Measurements from ENCODE around the gene PDCD7.

DNA sequence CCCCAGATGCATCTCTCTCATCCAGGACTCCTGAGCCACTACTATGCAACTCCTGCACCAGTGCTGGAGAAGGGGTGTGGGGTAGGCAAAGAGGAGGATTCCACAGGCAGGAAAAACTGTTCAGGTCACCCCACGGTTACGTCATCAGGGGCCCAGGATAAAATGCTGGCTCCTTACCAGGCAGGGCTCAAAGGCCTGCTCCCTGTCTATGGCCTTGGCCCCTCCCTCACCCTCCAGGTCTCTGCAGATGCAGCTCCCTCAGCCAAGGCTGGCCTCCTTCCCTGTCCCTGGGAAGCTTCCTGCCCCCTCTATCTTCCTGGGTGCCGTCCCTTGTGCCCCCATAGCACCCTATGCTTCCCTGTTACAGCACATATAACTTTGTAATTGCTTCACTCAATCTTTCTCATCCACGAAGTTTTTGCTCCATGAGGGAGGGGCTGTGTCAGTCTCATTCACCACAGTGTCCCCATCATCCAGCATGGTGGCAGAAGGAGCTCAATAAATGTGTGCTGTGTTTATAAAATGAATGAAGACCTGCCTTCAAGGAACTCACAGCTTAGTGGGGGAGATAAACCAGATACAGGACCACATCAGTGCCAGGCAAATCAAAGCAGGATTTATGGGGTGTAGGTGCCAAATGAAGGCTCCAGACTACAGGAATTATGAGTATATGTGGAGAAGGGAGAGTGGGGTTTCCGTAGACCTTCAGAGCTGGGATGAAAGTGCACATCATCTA lies 38.4 kb downstream of the PDCD7 start:
- TF ChIP-seq, protein P1, sequence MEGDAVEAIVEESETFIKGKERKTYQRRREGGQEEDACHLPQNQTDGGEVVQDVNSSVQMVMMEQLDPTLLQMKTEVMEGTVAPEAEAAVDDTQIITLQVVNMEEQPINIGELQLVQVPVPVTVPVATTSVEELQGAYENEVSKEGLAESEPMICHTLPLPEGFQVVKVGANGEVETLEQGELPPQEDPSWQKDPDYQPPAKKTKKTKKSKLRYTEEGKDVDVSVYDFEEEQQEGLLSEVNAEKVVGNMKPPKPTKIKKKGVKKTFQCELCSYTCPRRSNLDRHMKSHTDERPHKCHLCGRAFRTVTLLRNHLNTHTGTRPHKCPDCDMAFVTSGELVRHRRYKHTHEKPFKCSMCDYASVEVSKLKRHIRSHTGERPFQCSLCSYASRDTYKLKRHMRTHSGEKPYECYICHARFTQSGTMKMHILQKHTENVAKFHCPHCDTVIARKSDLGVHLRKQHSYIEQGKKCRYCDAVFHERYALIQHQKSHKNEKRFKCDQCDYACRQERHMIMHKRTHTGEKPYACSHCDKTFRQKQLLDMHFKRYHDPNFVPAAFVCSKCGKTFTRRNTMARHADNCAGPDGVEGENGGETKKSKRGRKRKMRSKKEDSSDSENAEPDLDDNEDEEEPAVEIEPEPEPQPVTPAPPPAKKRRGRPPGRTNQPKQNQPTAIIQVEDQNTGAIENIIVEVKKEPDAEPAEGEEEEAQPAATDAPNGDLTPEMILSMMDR (IDR thresholded peaks at IDR 0.05) = no peak
- no peak for TF ChIP-seq EP300 (IDR thresholded peaks at IDR 0.05)
- TF ChIP-seq POLR2A (IDR thresholded peaks at IDR 0.05) = no peak
